ENCODE data around the gene DROSHA.
"Not testable (repeated sequence)": the region's sequence is repeated elsewhere in the genome, so short reads cannot be mapped to it uniquely, and the experiment has no call there.

The DROSHA gene

DNA sequence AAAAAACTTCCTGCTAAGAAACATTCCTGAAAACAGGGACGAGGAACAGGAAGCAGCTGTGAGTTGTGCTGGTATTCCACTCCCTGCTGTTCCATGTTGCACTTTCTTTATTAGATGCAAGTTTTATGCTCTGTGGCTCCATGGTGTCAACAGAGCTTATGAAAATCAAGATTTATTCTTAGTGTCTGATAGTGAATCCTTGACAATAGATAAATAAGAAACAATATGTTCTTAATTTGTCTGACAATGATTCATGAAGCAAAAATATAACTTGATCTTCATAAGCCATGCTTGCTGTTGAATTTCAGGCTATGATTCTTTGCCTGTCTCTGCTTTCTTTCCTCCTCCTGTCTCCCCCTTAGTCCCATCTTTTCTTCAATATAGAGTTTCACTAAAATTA lies 119.6 kb downstream of the DROSHA start:
- no peak for DNase-seq

DNA sequence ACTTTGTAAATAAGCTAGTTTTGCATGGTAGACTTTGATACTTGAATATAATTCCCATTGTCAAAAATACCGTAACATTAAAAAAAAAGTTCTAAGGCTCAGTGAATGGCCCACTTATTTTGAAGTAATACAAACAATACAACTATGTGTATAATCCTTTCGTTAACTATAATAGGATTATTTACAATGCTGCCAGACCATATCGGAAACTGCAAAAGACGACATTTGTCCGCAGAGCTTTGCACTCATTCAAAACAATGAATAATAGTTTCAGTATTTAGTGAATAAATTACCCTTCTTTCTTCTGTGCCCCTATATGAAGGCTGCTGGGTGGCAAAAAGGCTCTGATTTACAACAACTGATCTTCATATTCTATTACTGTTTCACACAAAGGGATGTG lies 121.8 kb downstream of the DROSHA start:
- no peak for DNase-seq

DNA sequence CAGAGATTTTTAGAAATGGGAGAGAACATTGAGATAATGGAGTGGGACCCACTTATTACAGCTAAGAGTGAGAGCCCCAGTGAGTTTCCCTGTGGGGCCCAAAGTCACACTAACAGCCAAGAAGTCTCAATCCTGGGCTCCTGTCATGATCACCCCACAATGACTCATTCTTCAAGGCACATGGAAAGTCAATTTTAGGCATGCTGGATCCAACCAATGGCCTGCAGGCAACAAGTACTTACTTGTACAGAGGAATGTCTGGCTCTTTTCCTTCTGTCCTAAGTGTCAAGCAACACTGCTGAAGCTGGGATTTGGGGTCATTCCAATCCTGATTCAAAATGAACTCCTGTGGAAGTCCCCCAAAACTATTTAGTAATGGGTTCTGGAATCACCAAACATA lies 123.1 kb downstream of the DROSHA start:
- no peak for DNase-seq

DNA sequence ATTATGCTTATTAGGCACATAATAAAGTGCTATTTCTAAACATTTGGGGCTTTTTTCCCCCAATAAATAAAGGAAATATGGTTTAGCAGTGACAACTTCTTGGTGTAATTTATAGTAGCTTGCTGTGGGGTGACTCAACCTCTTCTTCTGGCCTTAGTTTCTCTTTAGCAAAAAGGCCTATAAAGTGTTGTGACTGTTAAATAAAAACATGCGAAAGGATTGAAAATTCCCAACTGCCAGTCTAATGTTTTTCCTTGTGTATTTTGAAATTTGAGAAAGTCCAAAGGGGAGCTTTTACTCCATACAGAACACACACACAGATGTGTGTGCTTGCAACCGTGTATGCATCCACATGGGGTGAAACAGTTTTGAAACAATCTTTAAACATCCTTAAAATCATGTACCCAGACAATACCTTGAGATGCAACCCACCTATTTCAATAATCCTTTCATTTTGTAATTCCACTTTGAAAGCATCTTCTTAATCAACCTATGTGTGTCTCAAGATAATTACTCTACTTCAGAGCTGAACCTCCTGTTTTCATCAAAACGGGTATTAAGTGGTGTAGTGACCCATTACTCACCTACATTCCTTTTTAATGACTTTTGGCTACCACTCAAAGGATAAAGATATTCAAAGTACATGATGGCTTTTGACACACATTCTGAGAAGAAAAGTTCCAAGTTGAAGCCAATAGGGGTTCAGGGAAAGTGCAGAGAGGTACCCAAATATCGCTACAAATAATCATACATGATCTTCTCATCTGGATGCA lies 123.8 kb downstream of the DROSHA start:
- DNase-seq, result no peak

DNA sequence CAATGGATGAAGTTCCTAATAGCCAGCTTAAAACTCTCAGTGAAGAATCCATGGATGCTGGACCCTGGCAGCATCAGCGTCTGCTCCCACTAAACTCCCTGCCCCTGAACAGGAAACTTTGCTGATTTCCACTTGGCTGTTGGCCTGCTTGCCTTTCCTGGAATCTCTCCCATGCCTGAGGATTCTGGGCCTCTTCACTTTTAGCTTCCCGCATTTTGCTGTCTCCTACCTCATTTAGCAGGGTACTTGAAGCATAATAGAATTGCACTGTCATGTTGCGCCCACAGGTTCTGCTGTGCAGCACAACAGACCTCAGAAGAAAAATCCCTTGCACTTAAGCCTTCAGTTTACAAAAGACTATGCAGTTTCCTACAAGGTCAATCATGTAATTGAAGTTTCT lies 127.6 kb downstream of the DROSHA start:
- DNase-seq, result no peak

DNA sequence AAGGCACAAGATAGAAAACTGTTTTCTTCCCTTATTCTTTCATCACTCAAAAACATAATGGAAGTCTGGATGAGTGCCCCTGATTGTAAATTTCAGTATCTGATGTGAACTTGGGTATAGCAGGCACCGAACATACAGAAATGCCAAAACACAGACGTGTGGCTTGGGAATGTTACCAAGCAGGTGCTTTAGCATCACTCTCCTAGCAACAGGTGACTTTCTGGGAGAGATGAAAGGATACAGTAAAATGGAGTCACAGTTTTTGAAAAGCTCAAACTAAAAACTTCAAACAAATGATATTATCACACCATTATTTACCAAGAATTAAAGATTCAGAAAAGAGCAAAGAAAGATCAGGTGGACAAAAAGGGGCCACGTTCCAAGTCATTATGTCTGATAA lies 130.2 kb downstream of the DROSHA start:
- no peak for DNase-seq

DNA sequence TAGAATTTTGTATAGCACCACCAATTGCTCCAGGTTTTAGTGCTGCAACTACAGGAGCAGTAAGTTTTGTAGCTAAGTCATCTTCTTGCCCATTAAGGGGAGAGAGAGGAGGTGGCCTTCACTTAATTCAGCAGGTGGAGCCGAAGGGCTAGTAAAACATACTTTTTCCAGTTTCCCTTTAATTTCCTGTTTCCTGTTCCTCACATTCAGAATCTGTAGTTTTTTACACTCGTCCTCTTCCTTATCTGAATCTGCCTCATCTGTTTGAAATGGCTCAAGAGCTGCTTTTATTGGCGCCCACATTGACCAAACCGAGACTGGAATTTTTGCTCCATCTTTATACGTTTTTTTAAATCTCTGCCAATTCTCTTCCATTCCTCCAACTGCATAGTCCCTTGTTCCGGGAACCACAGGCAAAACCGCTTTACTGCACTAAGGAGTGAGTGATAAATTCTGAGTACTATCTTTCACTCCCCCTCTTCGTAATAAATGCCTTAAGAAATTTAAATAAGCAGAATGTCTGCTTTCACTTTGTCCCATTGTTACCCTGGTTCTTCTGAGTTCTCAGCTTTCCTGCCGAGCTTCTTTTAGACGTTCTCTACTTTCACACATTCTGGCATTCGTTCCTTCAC lies 133.9 kb downstream of the DROSHA start:
- DNase-seq, result no peak

DNA sequence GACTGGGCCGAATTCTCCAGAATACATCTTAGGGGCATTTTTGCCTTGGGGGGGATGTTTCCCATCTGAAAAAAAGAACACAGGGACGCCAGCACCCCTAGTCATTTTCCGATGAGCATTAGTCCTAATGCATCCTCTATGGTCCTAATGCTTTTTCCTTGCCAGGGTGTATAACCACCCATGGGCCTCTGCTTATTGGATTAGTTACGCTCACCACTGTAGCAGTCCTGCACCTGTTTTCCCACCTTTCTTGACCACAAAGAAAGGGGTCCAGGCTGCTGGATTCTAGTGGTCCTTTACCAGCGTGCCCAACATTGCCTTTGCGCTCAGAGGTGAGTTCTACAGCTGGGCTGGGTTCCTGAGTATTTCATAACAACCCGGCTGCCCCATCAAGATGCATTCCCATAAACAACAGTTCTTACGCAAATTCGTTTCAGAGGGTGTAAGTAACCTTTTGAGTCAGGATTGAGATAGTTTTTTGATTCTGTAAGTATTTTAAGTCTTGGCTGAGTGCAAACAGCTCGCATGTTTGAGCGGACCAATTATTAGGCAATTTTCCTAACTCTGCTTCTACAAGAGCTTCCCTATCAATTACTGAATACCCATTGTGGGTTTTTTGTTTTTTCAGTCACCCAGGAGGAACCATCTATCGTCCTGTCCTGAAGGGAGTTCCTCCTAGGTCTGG lies 135.1 kb downstream of the DROSHA start:
- DNase-seq, result no peak

DNA sequence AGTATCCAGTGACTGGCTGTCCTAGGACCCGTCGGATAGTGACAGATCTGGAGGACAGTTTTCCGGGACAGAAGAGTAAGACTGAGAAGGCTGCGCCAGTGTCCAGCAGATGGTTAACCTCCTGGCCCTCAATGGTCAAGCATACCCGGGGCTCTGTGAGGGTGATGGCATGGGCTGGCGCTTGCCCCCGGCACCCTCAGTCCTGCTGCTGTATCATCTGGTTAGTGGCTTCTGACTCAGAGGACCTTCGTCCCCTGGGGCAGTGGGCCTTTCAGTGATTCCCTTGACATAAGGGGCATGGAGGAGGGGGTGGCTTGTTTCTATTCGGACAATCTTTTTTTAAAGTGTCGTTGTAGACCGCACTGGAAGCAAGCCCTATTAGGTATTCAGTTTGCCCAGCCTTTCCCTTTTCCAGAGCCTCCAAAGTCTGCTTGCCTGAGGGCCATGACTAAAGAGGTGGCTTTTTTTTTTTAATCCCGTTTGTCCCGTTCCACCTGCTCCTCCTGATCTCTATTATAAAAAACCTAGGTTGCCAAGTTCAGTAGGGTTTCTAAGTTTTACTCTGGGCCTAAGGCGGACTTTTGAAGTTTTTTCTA lies 136.3 kb downstream of the DROSHA start:
- DNase-seq, result not testable (repeated sequence)

DNA sequence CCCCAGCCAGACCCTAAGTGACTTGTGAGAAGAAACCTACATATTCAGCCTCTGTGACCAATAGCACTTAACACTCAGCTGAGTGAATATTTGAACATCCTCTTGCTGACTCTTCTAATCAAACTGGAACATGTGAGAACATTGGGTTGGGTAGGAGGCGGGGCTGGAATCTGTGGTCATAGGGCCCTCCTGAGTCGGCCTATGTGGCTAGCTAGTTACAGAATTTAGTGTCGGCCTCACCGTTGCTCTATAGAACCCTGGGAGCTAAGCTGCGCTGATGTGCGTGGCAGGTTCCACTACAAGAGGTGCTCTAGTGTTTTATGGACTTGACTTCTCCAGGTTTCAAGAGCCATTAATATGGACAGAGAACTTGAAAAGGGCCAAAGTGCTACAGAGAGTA lies 138.8 kb downstream of the DROSHA start:
- no peak for DNase-seq

DNA sequence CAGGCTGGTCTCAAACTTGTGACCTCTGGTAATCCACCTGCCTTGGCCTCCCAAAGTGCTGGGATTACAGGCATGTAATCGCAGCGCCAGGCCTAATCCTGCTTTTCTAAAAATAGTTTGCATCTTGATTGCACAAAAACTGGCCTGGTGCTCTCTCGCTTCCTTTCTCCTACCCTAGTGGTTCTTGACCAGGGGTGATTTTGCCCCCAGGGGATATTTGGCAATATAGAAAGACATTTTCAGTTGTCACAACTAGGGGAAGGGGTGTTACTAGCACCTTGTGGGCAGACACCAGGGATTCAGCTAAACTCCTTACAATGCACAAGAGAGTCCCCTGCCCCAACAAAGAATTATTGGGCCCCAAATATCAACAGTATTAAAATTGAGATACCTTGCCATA lies 139.8 kb downstream of the DROSHA start:
- DNase-seq, result no peak

DNA sequence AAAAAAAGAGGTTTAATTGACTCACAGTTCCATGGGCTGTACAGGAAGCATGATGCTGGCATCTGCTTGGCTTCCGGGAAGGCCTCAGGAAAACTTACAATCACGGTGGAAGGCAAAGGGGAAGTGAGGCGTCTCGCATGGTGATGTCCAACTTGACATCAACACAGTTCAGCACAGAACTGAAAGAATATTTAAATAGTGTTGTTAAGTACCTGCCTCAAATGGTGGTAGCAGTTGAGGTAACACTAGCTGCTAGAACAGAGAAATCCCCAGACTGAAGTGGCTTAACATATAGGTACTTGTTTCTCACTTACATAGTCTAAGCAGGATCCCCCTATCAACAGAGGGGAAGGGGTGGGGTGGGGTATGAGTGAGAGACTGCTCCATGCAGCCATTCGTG lies 141.6 kb downstream of the DROSHA start:
- DNase-seq, result no peak

DNA sequence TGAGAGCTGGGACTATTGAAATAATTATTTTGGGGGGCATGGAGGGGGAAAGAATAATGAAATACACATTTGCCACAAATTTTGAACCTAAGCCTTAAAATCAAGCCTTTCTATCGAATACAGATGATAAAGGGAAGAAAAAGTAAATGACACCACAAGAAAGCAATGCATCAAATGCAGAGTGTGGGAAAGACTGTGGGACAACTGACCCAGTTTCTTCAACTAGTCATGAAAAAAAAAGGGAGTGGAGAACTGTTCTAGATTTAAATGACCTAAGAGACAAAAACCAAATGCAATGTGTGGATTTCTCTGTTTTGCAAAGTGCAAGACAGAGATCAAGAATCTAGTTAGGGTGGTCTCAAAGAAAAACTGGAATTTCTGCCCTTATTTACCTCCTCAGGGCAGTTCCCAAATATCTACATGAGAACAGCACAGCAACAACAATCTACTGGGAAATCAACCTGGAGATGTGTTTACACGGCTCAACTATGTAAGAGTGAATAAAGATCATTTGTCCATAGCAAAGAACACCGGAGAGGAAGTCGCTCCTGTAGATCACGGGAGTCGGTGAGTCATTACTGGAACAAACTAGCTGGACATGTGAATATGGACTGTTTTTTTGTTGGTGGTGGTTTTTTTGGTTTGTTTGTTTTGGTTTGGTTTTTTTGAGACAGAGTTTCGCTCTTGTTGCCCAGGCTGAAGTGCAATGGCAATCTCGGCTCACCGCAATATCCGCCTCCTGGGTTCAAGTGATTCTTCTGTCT lies 145.9 kb downstream of the DROSHA start:
- DNase-seq, result no peak

DNA sequence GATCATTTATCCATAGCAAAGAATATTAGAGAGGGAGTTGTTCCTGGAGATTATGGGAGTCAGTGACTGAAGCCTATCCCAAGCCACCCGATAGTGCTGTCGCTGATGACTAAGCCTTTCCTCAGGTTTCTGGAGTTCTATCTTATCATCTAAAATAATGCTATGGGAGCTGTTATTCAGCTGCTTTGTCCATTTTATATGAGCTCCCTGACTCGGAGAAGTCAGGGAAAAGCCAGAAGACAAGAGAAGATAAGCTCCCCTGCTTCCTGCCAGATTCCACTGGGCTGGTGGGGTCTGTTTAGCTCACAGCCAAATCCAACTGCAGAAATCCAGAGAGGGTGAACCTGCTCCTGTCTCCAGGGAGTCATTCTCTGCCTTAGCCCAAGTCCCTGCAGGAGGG lies 148.2 kb downstream of the DROSHA start:
- DNase-seq, result no peak

DNA sequence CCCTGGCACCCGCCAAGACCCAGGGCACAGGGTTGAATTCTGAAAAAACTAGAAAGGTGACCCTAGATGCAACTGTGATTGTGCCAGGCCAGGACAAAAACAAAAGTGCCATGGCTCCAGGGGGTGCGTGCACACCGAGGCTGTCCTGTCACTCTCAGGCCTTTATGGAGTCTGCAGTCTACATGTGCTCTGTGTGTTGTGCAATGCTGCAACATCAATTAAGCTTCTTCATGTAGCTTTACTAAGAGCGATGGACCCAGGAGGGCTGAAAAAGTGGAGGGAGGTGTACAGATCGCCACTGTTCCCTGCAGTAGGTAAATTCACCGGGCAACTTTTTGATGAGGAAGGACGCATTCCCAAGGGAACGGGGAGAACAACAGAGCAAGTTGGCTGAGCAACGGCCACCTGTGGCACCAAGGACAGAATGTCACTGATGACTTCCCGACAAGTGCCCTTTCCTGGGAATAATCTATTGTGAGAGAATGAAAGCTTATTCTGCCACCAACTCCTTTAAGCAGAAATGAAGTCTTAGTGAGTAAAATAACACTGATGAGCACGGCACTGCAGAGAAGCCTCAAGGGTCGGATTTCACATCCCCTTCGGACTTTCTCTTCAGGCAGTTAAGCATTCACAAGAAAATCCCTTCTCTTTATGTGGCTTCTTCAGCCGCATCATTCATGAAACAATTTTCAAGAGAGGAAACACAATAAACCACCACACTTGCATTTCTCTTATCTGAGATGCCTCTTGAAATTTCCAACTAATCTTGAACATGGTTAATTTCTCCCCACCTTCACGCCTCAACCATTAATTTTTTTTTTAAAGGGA lies 149.6 kb downstream of the DROSHA start:
- DNase-seq, result no peak

DNA sequence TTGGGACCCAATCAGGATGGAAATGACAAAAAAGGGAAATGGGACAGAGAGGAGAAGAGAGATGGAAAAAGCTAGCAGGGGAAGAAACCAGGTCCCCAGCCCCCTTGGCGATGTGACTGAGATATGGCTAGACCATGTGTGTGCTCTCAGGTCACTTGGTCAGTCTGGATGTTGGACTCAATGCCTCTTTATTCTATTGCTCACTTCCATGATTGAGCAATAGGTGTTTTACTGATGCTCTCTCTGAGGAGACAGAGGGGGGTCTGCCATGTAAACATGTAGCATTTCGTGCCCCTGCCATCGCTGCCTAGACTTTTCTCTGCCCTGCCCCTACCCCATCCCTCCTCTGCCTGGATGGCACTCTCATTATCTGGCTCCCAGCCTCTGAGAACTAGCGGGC lies 150.6 kb downstream of the DROSHA start:
- DNase-seq, result no peak

DNA sequence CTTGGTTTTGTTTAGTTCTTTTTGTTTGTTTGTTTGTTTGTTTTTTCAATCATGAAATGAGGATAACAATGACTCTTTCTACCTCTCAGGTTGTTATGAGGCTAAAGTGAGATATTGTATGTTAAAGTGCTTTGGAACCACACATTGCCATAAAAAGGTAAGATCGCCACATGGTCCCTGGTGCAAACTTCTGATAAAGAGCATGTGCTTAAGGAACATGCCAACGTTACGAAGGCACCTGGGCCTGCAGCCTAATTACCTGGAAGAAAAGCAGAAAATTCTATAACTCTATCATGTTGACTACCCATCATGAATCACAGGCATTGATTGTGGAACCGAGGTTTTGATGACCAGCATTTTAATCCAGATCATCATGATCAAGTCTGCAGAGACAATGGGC lies 151.8 kb downstream of the DROSHA start:
- no peak for DNase-seq

DNA sequence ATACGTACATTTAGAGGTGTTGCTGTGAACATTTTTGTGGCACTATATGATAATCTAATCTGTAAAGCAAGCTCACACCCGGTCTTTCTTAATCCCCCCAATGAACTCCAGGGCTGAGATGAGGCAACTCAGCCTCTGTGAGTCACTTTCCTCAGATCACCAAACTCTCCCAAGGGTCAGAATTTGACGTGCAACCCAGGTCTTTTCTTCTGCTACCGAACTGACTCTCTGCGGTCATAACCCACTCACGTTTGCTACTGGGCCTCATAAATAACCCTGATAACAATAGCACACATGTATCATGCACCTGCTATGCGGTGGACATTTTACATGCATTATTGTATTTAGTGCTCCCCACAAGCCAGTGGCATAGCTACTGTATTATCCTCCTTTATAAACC lies 153.1 kb downstream of the DROSHA start:
- no peak for DNase-seq

DNA sequence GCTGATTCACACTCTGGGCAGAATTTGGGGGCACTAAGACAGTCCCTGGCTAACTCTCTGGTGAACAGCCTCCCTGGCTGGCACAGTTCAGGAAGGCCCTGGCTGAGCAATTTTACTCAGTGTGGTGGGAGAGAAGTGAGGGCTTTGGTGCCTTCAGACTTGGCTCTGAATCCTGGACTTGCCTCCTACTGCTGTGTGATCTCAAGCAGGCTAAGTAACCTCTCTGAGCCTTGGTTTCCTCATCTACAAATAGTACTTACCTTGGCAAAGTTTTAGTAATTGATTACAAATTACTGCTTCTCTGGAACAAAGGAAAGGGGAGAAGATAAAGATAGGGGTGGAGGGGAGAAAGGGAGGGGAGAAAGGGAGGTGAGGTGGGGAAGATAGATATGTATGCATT lies 153.8 kb downstream of the DROSHA start:
- DNase-seq, result no peak

DNA sequence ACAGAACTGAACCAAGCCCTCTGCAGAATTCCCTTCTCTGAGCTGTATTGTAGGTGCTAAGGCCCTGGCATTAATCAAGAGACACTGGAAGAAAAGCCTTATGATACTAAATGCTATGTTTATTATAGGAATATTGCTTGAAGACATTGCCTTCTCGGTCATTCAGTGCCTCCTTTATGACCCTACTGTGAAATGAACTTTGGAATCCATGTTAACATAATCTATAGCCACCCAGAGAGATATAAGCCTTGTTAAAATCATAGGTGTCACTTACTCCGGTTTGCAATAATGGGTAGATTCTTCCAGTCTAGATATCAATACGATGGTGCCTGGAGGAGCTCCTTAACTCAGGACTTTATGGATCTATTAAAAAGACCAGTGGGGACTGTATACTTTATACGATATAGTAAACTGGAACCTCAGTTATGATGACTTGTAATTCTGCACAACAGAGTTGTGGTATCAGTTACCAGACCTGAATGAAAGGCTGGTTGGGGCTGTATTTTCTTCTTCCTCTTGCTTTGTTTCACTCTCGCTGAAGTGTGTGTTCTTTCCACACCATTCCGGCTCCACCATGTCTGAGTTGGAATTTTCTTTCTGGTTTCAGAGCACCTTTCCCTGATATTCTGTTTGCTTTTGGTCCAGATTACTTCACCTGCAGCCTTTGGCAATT lies 154.5 kb downstream of the DROSHA start:
- no peak for DNase-seq

DNA sequence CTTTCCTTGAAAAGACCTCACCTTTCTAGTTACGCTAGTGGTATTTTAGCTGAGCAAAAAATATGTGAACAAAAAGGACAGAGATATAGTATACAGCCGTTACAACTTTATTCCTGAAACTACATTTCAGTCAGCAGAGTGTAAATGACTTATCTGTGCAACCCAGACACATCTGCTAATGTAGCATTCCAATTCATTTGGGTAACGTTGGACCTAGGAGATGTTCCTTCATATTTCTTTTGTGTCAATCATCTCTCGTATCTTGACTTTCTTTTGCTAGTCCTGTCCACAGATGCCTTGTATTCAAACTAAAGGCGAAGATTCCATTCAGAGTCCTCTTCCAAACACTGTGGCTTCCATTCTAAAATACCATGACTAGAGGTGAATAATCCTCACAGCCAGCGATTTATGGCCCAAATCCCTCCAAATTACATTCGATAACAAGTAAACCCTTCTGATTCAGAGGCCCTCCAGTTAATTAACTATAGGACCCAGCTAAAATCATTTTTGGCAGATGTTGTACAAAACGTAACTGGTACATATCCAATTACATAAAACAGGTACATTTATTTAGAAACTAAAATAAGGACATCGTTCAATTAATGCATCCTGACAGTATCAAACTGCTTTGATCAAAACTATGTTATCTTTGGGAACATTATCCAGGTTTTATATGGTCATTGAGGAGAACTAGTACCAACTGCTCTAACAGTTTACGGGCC lies 155.7 kb downstream of the DROSHA start:
- no peak for DNase-seq
